Erythroblast (primary cell): Measurements from ENCODE around the gene TMEM86B.
A peak's percentile ranks its signal among the peaks of the same experiment; 100 is the strongest.

Experiments used
- DNase-seq, 2 experiments: peaks; one replicate each; lab custom pipeline; 2025; lab: John Stamatoyannopoulos, UW
- GATA1 ChIP-seq: IDR thresholded peaks from 2 replicates; pipeline ENCODE4 v1.6.1; 2011; ENCODE audit warnings: low read depth, mild to moderate bottlenecking, control low read depth, low read length, moderate library complexity
- POLR2A ChIP-seq: IDR thresholded peaks from 2 replicates; pipeline ENCODE4 v1.6.1; 2011; ENCODE audit warnings: mild to moderate bottlenecking, low read length

The TMEM86B gene

GRCh38 chr19:55252760-55253663 is 24.4 kb upstream of the TMEM86B start:
- TF ChIP-seq GATA1: no peak
- no peak for TF ChIP-seq POLR2A
- no peak for DNase-seq

DNA sequence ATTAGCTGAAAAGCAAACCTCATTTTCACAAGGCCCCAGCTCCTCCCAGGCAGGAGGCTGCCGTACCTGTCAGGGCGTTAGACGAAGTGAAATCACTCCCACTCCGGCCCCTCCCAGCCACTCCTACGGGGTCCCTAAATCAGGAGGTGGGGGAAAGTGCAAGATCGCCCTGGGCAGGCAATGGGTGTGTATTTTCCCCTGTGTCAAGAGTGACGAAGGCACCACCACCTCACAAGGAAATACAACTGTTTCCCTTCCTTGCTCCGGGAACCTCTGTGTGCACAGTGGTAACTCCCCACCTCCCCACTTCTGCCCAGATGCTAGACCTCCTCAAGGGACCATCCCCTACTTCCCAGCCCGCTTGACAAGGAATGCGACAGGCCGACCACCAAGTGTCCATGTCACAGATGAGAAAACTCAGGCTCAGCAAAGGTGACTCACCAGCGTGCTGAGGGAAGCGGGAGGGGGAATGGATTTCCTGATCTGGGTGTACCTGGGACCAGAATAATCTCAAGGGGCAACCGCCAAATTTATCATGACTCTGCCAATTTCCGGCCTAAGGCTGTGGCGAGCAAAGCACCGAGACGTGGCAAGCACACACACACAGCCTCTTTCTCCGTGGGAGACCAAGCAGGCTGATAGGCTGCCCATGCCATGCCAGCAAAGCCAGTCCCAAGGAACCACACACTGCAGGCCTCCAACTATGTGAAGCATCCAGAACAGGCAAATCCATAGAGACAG is 22.9 kb upstream of the TMEM86B start:
- TF ChIP-seq POLR2A (no peak), GATA1 (no peak)
- peak in 1 of 2 experiments; percentile 44 for DNase-seq

GRCh38 chr19:55250262-55251036 is 21.9 kb upstream of the TMEM86B start:
- TF ChIP-seq GATA1 (no peak), POLR2A (no peak)
- DNase-seq: no peak

DNA sequence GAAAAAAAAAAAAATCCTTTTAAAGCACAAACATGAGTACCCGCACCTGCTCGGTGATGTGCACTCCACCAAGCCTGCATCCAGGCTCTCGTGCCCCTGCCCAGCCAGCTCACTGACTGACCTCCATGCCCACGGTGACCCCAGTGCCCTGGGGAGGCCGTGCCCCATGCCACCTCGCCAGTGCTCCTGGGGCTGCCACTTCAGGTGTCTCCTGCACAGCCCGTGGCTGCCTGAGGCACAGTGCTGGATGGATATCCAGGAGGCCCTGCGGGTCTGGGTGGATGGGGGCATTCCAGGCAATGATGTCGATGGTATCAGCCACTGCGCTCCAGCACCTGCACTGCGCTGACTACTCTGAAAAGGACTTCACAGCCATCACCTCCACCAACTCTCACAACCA is 21.3 kb upstream of the TMEM86B start:
- DNase-seq: no peak

DNA sequence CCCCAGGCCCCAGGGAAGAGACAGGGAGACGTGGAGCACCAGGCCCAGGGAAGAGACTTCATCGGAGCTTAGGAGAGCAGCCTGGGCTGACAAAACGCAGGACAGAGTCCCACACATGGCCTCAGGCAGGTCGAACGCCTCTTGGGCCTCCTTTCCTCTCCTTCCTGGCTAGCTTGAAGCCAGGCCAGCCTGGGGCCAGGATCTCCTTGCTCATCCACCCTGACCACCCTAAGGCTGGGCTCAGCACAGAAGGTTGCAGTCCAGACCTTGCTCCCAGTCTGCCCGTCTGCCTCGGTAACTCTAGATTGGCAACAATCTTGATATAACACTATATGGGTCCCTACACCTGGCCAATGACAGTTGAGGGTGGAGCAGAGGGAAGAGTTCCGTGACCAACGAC is 20.1 kb upstream of the TMEM86B start:
- DNase-seq: no peak

More for the DNA sequence above, 21.3 kb upstream of the TMEM86B start:
- no peak for TF ChIP-seq POLR2A

GRCh38 chr19:55248166-55248675 is 19.7 kb upstream of the TMEM86B start:
- TF ChIP-seq POLR2A (no peak), GATA1 (no peak)
- DNase-seq: no peak

More for the DNA sequence above, 20.1 kb upstream of the TMEM86B start:
- TF ChIP-seq POLR2A (no peak), GATA1 (no peak)

DNA sequence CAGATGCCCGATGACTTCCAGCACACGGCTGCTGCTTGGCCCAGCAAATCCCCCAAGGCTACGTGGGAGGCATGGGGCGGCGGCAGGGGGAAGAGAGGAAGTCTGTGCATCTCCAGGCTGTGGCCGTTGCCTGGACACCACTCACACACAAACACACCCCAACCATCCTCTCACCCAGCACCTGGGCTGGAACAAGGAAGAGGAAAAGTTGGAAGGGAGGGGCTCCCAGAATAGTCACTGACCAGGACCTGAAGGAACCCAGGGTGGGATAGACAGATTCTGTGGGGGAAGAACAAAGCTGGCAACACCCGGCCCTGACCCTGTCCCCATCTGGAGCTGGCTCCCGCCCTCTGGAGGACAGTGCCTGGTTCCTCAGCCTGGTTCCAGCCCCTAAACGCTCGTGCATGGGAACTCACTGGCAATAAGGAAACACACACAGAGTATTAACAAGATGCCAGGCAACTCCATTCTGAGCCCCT is 19.1 kb upstream of the TMEM86B start:
- DNase-seq: no peak
- no peak for TF ChIP-seq POLR2A
- TF ChIP-seq GATA1: no peak

DNA sequence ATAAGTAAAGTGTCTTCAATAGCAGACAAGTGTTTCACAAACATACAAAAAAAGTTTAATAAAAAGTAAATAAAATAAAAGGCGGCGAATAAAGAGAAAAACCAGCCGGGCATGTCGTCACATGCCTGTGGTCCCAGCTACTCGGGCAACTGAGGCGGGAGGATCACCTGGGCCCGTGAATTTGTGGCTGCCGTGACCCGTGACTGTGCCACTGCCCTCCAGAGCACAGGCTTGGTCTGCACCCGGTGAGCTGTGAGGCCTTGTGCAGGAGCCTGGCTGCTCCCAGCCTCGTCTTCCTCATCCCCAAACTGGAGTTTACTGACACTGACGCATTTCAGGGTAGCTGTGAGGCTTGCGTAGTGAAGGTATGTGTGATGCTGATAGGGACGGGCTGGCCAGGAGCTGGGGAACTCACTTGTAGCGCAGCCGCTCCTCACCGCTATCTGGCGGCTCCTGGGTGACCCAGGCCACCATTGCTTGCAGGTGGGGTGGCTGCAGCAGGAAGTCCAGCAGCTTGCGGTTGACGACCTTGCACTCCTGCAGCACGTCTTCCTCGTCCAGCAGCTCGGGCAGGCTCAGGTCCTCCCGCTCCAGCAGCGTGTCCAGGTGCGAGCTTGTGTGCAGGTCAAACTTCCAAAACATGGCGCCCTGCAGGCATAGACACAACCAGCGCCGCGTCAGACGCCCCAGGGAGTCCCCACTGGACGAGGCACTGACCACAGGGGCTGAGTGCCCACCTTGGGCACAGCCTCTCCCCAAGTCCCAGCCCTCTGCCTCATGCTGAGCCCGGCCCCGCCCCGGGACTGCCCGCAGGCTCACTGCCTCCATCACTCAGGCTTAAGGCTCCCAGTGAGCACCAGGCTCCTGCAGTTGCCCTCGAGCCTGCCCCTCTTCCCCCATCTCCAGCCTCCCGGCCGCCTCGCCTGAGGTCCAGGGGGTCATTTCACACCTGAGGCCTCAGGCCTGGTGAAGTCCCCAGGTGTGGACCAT is 18.2 kb upstream of the TMEM86B start:
- DNase-seq: no peak
- TF ChIP-seq GATA1: no peak
- no peak for TF ChIP-seq POLR2A

- no peak for DNase-seq
- no peak for TF ChIP-seq POLR2A
- TF ChIP-seq GATA1: no peak
Observed at GRCh38 chr19:55245236-55245904, 16.8 kb upstream of the TMEM86B start.

DNA sequence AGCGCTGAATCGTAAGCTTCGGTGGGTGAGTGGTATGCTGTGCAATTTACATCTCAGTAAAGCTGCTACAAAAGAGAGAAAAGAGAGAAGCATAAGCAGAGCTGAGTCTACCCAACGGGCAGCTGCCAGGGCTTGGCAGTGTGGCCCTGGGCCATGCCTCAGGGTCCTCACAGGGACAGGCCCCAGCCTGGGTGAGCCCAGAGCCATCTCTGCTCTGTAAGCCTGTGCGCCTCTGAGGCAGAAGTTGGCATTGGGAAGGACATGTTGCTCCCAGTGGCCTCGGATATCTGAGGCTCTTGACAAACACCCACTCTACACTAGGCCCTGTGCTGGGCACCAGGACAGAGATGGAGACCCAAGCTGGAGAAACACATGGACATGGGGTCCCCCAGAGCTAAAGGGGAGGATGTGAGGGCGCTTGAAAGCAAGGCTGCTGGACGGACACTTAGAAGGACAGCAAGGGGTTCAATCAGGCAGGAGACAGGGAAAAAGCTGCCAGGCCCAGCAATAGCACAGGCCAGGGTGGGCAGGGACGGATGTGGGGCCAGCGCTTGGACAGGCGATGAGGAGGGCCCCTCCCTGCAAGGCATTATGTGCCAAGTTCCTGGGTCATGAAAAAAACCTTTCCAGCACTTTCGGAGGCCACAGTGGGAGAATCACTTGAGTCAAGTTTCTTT is 15.6 kb upstream of the TMEM86B start:
- TF ChIP-seq GATA1: no peak
- TF ChIP-seq POLR2A: no peak
- DNase-seq: no peak

- TF ChIP-seq POLR2A (no peak), GATA1 (no peak)
- no peak for DNase-seq
Observed at GRCh38 chr19:55242517-55242916, 14.0 kb upstream of the TMEM86B start.
